ENCODE results near the gene SESN3. TPM values are rescaled to one million over a fixed set of nuclear protein-coding genes. Genes with fewer than 3 reads are reported as not detected.

The SESN3 gene
- total RNA-seq, 1 donor from 2014 or later: 87.2 TPM

DNA sequence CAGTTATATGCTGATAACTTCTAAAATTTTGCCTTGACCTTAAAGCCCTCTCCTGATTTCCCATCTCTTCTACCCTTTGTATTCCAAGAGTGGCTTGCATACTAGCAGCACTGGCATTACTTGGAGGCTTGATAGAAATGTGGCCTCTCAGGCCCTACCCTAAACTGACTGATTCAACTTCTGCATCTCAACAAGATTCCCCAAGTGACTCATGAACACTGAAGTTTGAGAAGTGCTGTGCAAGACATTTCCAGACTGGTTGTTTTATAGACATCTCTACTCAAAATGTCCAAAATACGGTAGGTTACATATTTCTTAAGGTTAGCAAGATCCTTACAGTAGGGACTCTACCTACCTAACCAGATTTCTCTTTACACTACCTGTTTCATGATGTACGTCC, 48.6 kb downstream of the SESN3 start:
- ATAC-seq (ENCODE audit: low read depth) (no peak), DNase-seq (no peak)
- intact Hi-C loops (cut with micrococcal nuclease): loop anchor here (5.0 kb wide), 1 partner anchor 115 kb away; no protein-coding TSS in a partner anchor
- ChIA-PET CTCF (interaction anchor here (1.4 to 1.7 kb wide), 2 partner anchors 115 to 523 kb away, joined by 3 to 7 read pairs; no protein-coding TSS in a partner anchor), POLR2A (interaction anchor here (0.6 kb wide), 1 partner anchor 35 kb away, joined by 6 read pairs; no protein-coding TSS in a partner anchor)
- Mint-ChIP-seq H3K36me3 (ENCODE audit: low read depth) (peaks cover 66% of the 10 kb centered on the region), H3K27ac (peak overlapping the region; percentile 51), H3K4me3 (no peak overlapping the region), H3K4me1 (peaks cover 8% of the 10 kb centered on the region), H3K27me3 (no peaks in the 10 kb centered on the region), H3K9me3 (no peaks in the 10 kb centered on the region)
- TF ChIP-seq, protein P1, sequence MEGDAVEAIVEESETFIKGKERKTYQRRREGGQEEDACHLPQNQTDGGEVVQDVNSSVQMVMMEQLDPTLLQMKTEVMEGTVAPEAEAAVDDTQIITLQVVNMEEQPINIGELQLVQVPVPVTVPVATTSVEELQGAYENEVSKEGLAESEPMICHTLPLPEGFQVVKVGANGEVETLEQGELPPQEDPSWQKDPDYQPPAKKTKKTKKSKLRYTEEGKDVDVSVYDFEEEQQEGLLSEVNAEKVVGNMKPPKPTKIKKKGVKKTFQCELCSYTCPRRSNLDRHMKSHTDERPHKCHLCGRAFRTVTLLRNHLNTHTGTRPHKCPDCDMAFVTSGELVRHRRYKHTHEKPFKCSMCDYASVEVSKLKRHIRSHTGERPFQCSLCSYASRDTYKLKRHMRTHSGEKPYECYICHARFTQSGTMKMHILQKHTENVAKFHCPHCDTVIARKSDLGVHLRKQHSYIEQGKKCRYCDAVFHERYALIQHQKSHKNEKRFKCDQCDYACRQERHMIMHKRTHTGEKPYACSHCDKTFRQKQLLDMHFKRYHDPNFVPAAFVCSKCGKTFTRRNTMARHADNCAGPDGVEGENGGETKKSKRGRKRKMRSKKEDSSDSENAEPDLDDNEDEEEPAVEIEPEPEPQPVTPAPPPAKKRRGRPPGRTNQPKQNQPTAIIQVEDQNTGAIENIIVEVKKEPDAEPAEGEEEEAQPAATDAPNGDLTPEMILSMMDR (IDR thresholded peaks at IDR 0.05): no peak

DNA sequence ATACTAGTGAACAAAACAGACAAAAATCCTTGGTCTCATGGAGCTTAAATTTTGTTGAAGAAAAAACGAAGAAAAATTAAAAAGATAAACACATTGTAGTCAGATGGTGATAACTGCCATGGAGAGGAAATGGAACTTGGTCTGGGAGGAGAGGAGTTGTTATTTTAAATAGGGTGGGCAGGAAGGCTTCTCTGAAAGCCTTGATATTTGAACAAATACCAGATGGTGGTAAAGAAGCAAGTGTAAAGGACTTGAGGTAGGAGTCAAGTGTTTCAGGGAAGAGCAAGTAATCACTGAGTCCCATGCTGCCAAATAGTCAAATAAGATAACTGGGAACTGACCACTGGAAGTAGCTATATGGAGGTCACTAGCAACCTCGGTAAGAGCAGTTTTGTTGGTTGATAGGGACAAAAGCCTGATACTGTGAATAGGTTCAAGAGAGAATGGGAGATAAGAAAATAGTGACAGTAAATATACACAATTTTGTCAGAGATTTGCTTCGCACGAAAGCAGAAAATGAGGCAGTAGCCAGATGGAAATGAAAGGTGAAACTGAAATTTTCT, 55.1 kb downstream of the SESN3 start:
- Mint-ChIP-seq H3K4me3 (no peak overlapping the region), H3K9me3 (no peaks in the 10 kb centered on the region), H3K27ac (peak overlapping the region; percentile 32), H3K36me3 (ENCODE audit: low read depth) (peaks cover 70% of the 10 kb centered on the region), H3K27me3 (no peaks in the 10 kb centered on the region), H3K4me1 (no peaks in the 10 kb centered on the region)
- ATAC-seq (ENCODE audit: low read depth) (no peak), DNase-seq (no peak)
- CTCF ChIA-PET: interaction anchor here (1.2 to 1.6 kb wide), 2 partner anchors 21 to 529 kb away, joined by 3 read pairs; no protein-coding TSS in a partner anchor
- intact Hi-C loops (cut with micrococcal nuclease): no loop called here
- POLR2A ChIA-PET: no interaction called here
- TF ChIP-seq, protein P1 (IDR thresholded peaks at IDR 0.05): no peak

DNA sequence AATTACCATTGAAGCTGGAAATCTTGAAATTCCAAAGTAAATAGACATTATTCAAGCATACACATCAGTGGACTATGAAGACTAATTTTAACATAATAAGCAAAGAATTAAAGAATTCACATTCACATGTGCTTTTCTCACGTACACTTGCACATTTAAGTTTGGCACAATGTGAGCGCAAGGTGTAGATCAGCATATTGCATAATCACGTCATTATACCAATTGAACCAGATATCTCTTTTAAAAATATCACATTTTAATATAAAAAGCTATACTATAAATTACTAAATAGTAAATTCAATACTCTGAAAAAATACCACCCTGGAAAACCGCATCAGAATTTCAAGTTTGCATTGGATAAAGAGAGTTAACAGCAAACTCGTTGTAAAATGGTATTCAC, 60.7 kb downstream of the SESN3 start:
- intact Hi-C loops (cut with micrococcal nuclease): no loop called here
- POLR2A ChIA-PET: interaction anchor here (1.2 kb wide), 1 partner anchor 535 kb away, joined by 5 read pairs; no protein-coding TSS in a partner anchor
- TF ChIP-seq, protein P1 (IDR thresholded peaks at IDR 0.05): no peak
- Mint-ChIP-seq H3K36me3 (ENCODE audit: low read depth) (peaks cover 51% of the 10 kb centered on the region), H3K27ac (no peak overlapping the region), H3K4me3 (no peak overlapping the region), H3K4me1 (peaks cover 13% of the 10 kb centered on the region), H3K9me3 (no peaks in the 10 kb centered on the region), H3K27me3 (no peaks in the 10 kb centered on the region)
- DNase-seq: no peak
- CTCF ChIA-PET: interaction anchor here (0.6 to 0.8 kb wide), 2 partner anchors 535 to 546 kb away, joined by 3 read pairs; no protein-coding TSS in a partner anchor
- no peak for ATAC-seq (ENCODE audit: low read depth)

DNA sequence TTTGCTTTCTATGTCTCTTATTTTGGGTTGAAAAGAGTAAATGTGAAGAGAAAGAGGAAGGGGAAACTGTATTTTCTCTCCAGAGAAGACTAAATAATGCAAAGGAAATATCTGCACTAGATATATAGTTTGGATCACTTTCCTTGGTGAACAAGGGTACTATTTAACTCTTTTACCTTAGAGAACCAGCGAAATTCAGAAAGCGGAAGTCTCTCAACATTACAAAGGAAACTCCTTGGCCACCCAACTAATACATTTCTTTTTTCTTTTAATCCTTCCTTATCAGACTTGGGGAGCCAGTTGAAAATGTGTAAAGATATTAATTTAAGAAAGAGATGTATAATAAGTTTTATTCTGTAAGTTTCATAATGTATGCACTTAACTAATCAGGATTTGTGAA, 64.2 kb downstream of the SESN3 start:
- TF ChIP-seq, protein P1 (IDR thresholded peaks at IDR 0.05): no peak
- intact Hi-C loops (cut with micrococcal nuclease): loop anchor here (5.0 kb wide), 1 partner anchor 46 kb away; no protein-coding TSS in a partner anchor
- no peaks in the 10 kb centered on the region for H3K9me3 Mint-ChIP-seq
- H3K27me3 Mint-ChIP-seq: no peaks in the 10 kb centered on the region
- H3K4me3 Mint-ChIP-seq: no peak overlapping the region
- H3K4me1 Mint-ChIP-seq: peaks cover 34% of the 10 kb centered on the region
- CTCF ChIA-PET: interaction anchor here (0.7 to 1.1 kb wide), 4 partner anchors 12 to 539 kb away, joined by 3 to 6 read pairs (median 4); no protein-coding TSS in a partner anchor
- peaks cover 32% of the 10 kb centered on the region for H3K36me3 Mint-ChIP-seq (ENCODE audit: low read depth)
- no peak overlapping the region for H3K27ac Mint-ChIP-seq
- POLR2A ChIA-PET: interaction anchor here (0.6 to 0.7 kb wide), 4 partner anchors 390 to 591 kb away, joined by 3 to 6 read pairs (median 3); no protein-coding TSS in a partner anchor
- DNase-seq (no peak), ATAC-seq (ENCODE audit: low read depth) (no peak)

DNA sequence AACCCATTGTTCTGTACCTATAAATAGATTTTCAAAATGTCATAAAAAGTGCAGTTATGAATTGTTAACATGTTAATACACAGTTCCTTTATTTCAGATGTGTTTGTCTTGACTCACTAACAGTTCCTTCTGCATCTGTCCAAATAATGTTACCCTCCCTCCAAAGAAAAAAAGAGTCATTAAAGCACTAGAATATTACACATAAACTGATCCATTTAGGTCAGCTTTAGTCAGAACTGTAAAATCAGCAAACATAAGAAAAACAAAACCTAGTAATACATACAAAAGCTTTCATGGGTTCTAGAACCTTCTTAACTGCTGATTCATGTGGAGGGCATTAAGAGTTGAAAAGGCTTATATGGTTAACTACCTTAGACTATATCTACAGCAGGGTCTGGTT, 65.4 kb downstream of the SESN3 start:
- no peaks in the 10 kb centered on the region for H3K9me3 Mint-ChIP-seq
- ChIA-PET POLR2A (interaction anchor here (0.7 to 1.0 kb wide), 2 partner anchors 615 to 985 kb away, joined by 3 to 5 read pairs; no protein-coding TSS in a partner anchor), CTCF (interaction anchor here (1.1 to 2.4 kb wide), 4 partner anchors 11 to 540 kb away, joined by 4 to 11 read pairs (median 6); no protein-coding TSS in a partner anchor)
- TF ChIP-seq, protein P1 (IDR thresholded peaks at IDR 0.05): no peak
- DNase-seq: no peak
- H3K27ac Mint-ChIP-seq: no peak overlapping the region
- no peak for ATAC-seq (ENCODE audit: low read depth)
- intact Hi-C loops (cut with micrococcal nuclease): loop anchor here (5.0 kb wide), 1 partner anchor 47 kb away; no protein-coding TSS in a partner anchor
- no peaks in the 10 kb centered on the region for H3K27me3 Mint-ChIP-seq
- H3K4me3 Mint-ChIP-seq: no peak overlapping the region
- H3K36me3 Mint-ChIP-seq (ENCODE audit: low read depth): peaks cover 27% of the 10 kb centered on the region
- peaks cover 34% of the 10 kb centered on the region for H3K4me1 Mint-ChIP-seq

All from activated B cell treated with CpG ODN at 0.5 μM for 24 hours (primary cell).